Inflammatory macrophage treated with lipopolysaccharide for 1 hour (primary cell): ENCODE measurements around the gene RBM45.
"Not testable (repeated sequence)": the region's sequence is repeated elsewhere in the genome, so short reads cannot be mapped to it uniquely, and the experiment has no call there.

ENCODE experiments used
- DNase-seq, 2 donors: peaks; one replicate each; pipeline ENCODE4 v3.0.0-alpha.2; 2020 to 2022

The RBM45 gene

DNA sequence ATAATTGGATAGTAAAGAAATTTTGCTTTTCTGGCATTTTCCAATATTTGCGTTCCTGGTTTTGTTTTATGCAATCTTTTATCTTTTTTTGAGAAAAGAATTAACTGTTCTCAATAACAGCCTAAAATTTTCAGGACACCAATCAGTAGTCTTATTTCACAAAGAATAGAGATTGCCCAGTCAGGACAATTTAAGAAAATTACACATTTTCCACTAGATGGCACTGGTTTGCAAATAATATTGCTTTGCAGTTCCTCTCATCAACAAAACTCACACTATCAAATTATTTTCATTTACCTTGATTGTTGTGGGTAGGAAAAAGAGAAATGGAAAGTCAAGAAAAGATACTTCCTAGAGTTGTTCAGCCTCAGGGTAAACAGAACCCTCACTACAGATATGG is 2.4 kb upstream of the RBM45 start:
- peak; percentile 41 to 73 for DNase-seq

DNA sequence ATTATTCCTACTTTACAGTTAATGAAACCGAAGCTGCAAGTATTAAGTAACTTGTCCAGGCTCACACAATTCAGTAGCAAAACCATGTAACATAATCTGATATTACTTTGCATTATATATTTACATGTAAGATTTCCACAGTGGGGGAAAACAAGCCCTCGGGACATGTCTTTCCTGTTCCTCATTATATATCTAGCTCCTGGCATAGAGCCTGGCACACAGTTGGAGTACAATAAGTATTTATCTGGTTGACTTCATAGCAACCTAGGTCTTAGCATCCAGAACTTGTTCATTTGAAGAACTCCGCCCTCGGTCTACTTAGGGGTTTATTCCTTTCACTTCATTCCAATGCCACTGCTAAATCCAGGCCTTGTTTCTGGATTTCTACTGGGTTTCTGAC is 1.6 kb upstream of the RBM45 start:
- DNase-seq = no peak

DNA sequence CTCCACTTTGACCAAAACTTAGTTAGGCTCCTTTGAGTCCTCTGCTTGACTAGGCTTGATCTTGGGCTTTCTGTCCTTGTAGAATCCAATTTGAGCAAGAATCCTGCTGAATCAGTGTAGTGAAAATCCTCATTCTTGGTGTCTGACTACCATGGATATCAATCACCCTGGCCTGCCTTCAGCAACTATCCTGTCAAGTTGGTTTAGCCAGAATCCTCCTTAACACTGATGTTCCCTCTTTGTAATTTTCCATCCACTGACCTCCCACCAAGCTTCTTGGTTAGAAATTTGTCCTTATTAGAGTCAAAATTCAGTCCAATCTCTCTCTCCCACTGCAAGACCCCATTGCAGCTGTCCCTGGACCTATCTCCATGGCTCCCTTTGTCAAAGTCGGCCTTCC is 494 bp upstream of the RBM45 start:
- no peak for DNase-seq

DNA sequence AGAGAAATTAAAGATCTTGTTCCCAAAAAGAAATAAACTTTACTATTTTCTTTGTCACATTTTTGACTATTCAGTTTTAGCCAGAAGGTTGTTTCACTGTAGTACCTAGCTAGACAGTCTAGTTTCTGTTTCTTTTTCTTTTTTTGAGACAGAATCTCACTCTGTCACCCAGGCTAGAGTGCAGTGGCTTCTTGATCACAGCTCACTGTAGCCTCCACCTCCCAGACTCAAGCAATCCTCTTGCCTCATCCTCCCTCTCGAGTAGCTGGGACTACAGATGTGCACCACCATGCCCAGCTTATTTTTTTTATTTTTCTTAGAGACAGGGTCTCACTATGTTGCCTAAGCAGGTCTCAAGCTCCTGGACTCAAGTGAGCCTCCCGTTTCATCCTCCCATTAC is 2.2 kb downstream of the RBM45 start:
- no peak for DNase-seq

DNA sequence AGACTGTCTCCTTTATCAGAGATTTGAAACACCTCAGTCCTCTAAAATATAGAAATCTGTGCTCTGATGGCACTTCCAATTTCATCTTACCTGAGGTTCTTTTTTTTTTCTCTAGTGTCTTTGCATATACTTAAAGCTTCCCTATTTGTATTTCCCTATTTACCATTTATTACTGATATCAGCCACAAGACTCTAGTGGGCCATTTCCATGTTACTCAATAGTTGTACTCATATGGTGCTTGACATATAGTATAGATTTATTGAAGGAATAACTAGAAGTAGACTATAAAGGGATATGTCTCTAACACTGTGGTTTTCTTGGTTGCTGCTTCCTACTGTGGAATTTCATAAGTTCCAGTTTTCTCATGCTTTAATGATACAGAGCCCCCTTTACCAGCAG is 3.0 kb downstream of the RBM45 start:
- peak; percentile 40 to 58 for DNase-seq

DNA sequence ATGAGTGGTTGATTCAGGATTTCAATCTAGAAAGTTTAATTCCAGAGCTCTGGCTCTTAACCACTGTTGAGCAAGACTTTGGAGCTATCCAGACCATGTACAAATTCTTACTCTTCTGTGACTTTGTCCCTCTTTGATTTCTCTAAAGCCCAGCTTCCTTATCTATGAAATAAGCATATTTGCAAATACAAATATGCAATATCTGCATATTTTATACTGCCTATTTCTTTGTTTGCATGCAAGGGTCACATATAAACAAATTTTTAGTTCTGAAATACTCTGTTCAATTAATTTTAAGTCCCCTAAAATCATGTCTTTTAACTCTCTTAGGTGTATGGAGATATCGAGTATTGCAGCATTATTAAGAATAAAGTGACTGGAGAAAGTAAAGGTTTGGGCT is 5.5 kb downstream of the RBM45 start:
- no peak for DNase-seq

DNA sequence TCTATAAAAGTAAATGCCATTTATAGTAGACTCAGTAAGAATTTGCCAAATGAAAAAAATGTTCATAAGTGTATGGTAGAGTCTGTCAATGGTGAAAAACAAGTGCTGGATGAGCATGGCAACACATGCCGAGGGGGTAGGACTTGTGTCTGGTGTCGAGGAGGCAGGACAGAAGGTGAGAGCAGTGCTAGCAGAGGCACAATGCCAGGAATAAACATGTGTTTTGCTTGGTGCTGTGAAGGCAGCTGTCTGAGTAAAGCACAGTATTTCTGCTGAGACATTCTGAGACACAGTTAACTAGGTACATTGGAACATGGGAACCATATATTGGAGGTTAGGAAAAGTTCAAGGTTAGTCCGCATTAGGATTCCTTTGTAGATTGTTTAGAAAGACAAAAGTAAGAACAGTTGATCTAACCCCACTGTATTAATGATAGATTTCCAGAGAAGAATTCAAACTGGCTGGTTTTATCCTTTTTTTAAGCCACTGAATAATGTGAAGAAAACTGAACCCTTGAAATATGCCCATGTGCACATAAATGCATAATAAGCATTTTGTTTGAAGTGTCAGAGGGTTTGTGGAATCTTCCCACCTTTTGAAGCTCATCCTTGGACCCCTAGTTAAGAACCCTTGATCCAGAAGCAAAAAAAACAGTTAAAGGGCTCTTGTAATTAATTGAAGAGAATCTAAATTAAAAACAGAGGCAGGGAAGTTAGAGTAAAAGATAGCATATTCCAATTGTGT is 7.1 kb downstream of the RBM45 start:
- no peak for DNase-seq

DNA sequence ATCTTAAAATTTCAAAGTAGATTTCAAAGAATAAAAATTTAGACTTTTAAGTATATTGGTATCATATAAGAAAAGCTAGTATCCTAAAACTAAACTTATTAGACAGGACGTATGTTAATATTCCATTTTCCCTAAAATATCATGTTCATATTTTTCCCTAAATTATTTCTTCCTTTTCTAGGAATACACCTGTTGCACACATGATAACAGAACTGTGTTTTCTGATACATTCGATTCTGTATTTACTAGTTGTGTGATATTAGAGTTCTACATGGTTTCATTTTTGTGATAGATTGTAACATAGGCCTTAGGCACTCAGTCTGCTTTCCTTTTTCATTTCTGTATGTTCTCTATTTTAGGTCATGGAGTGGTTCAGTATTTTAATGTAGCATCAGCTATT is 10.9 kb downstream of the RBM45 start:
- DNase-seq = no peak

DNA sequence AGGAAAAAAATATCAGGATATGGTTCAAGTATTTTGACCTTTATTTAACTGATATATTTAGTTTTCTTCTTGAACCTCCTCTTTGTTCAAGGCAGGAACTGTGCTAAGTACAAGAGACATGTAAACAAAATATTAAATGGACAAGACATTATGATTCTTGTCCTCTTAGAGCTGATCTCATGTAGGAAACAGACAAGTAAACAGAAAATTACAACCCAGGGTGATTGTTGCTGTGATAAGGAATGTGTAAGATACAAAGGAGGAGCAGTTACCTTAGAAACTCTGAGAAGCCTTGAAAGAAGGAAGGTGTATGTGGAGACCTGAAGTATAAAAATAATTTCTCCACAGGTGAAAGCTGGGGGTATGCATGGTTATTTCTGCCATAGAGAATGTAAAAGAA is 12.9 kb downstream of the RBM45 start:
- DNase-seq = no peak

DNA sequence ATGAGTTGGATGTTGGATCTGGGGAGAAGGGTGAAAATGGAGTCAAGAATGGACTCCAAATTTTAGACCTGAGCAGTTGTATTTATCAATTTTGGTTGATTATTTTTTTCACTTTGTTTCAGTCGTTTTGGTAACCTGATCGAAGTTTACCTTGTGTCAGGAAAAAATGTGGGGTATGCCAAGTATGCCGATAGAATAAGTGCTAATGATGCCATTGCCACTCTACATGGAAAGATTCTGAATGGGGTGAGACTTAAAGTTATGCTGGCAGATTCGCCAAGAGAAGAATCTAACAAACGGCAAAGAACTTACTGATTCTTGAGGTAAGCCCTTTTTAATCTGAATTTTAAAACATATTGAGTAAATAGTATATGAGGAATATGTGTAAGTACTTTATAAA is 13.6 kb downstream of the RBM45 start:
- no peak for DNase-seq

DNA sequence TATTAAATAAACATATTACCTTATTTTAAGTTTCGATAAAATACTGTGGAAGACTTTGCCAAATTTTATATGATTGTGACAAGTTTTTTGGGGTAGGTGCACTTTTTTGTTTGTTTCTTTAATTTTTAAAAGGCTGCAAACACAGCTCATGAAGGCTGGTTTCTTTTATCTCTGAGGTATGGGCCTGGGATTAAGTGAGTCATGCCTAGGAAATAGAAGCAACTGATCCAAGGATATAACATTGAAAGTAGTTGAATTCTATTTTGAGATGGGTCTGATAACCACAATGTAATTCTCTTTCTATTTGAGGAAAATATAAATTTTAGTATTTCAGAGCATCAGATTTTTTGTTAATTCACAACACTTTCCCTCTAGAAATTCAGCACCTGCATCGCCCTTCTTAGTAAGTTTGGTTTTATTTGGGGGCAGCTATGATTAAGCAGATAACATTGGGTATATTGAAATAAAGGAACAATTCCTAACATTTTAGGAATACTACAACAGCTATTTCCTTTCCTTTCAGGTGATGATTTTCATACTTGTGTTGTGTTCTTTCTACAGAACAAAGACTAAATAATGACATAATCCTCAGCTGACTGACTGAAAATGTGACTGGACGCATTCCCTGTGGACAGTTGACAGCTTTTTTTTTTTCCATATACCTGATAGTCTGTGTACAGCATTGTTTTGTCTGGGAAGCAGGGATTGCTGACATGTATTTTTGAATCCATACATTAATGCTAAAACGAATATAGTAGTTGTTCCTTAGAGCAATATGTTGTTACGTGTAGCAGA is 16.8 kb downstream of the RBM45 start:
- DNase-seq = no peak

DNA sequence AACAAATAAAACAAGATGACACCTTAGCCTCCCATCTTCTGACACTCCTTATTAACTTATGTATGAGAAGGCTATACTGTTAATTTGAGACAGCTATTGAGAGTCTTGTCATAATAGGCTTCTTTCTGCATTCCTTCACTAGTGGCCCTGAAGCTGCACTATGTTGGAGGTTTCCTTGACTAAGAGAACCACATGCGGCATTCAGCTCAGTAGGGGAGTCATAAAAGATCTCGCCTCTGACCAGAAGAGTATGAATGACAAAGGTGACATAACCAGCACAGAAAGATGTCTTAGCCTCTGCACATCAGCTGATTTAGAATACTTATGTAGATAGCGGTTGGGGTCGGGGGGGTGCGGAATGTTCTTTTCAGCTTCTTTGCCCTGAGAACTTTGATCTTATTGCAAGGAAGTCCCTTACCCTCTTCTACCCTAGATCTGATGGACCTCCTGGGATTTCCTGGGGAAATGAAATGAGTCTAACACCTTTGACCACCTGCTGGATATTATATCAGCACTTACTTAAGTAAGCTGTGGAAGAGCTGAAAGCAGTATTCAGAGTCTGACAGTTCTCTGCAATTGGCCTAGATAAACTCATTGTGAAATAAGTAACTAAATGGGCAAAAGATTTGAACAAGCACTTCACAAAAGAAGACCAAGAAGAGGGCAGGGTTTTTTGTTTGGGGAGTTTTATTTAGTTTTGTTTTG is 24.2 kb downstream of the RBM45 start:
- DNase-seq = no peak

DNA sequence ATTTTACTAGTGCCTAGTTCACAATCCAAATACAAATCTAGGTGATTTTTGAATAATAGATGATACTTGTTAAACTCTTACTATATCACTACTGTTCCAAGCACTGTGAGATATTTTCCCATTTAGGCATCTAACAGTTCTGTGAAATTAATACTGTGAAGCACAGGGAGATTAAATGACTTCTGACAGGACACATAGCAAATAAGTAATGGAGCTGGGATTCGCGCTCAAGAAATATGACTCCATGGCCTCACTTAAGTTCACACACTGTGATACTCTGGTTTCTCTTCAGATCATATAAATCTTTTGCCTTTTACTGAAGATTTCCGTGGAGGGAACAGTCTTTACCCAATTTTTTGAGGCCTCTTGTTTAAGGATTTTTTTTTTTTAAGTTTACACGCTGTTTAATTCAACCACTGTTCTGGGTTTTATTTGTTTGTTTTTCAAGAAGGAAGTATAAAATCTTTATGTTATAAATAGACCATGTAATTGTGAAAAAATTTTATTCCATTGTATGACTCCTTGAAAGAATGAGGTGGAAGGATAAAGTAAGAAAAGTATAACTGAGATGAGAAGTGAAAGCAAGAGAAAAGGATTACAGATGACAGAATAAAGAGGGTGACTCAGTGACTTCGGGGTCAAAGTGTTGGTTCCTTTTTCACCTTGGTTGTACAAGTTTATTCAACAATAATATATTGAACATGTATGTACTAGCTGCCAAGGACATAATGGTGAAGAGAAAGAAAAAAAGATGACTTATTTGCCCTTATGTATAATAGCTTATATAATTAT is 30.2 kb downstream of the RBM45 start:
- DNase-seq = no peak

DNA sequence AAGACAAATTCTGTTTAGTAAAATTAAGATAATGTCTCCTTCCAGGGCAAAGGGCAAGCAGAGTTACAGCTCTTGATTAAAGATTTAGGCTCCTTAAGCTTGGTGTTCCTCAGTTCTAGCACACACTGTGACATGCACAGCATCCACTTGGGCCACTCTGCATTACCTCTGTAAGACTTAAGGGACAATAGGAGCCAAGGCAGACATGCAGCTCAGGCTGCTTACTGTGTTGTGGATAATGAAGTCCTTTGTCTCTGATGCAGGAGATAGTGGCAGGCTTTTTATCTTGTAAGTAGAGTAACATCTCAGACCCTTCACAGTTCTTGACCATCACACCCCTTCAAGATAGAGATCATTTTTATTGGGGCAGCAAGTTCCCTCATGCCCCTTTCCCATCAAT is 31.2 kb downstream of the RBM45 start:
- DNase-seq = no peak

DNA sequence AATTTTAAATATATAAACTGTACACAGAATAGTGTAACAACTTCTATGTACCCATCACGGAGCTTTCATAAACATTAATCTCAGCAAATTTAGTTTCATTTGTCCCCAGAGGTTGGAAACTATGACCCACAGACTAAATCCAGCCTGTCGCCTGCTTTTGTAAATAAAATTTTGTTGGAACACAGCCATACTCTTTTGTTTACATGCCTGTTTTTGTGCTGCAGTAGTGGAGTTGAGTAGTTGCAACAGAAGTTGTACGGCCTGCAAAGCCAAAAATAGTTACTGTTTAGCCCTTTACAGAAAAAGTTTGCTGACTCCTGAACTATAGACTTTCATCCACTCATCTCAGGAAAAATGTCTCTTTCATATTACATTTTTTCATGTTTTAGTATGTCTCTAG is 39.8 kb downstream of the RBM45 start:
- no peak for DNase-seq

DNA sequence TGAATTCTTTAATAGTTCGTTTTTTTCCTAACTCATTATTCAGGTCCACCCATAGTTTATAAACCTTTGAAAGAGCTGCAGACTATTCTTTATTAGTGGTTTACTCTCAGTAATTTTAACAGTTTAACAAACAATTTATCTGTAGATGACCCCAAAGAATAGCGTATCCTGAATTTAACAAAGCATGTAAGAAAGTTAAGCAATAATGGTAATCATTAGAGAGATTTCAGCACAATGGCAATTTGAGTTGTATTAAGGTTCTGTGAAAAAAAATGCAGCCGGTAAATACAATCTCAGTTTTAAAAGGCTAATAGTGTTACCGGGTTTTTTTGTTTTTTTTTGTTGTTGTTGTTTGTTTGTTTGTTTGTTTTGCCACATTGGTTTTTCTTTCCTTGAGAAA is 40.3 kb downstream of the RBM45 start:
- DNase-seq = no peak

DNA sequence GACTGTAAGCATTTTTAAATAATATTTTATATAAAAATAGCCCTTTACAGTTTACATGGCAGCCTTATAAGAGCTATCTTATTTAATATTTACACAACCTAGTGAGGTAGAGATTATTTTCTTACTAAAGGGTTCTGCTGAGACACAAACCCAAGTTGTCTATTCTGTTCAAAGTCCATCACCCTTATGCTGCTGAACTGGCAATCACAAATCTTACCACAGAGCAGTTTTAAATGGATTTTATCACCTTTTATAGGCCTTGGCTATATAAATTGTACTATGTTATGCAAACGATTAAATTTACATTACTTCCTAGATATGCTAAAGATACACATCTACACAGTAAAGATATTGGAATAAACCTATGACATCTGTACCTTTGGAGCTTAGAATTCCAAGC is 40.7 kb downstream of the RBM45 start:
- no peak for DNase-seq

DNA sequence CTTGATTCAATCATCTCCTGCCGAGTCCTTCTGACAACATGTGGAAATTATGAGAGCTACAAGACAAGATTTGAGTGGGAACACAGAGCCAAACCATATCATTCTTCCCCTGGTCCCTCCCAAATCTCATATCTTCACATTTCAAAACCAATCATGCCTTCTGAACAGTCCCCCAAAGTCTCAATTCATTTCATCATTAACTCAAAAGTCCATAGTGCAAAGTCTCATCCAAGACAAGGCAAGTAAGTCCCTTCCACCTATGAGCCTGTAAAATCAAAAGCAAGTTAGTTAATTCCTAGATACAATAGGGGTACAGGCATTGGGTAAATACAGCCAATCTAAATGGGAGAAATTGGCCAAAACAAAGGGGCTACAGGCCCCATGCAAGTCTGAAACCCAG is 41.6 kb downstream of the RBM45 start:
- not testable (repeated sequence) for DNase-seq

DNA sequence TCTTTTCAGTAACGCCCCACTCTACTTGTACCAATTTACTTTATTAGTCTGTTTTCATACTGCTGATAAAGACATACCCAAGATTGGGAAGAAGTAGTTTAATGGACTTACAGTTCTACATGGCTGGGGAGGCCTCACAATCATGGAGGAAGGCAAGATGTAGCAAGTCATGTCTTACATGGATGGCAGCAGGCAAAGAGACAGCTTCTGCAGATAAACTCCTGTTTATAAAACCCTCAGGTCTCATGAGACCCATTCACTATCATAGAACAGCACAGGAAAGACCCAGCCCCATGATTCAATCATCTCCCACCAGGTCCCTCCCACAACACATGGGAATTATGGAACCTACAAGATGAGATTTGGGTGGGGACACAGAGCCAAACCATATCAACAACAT is 43.3 kb downstream of the RBM45 start:
- no peak for DNase-seq

DNA sequence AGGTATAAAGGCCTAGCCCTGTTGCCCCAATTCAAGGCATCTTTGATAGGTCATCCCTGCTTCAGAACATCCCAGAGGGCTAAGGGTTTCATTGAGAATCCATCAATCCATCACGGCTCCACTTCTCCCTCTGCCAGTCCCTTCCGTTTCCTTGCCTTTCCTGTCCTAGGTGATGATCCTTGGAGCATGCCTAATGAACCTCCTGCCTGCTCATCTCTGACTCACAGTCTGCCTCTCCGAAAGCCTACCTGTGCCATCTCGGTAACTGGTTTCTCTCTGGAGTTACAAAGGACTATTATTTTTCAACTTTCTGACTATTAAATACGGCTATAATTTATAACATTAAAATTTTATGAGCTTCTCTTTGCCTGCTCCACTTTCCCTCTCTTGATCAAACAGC is 45.3 kb downstream of the RBM45 start:
- DNase-seq = no peak

DNA sequence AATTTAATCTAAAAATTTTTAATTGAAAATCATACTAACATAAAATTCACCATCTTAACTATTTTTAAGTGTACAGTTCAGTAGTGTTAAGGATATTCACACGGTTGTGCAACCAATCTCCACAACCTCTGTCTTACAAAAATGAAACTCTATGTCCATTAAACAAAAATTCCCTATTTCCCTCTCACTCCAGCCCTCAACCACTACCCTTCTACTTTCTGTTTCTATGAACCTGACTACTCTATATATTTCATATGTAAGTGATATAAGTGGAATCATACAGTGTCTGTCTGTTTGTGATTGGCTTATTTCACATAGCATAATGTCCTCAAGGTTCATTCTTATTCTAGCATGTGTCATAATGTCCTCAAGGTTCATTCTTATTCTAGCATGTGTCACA is 47.7 kb downstream of the RBM45 start:
- DNase-seq = peak; percentile 2 to 7

DNA sequence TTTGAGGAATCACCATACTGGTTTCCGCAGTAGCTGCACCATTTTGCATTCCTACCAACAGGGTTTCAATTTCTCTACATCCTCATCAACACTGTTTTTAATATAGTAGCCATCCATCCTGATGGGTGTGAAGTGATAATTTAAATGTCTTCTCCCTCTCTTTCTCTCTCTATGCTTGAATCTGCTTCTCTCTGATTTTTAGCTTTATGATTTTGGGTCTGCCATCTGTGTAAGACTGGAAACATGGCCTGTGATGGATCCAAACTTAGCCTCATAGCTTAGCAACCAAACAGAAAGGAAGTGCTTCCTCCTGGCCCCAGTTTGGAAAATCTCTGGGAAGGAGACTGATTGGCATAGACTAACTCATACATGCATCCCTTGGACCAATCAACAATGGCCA is 48.4 kb downstream of the RBM45 start:
- no peak for DNase-seq

DNA sequence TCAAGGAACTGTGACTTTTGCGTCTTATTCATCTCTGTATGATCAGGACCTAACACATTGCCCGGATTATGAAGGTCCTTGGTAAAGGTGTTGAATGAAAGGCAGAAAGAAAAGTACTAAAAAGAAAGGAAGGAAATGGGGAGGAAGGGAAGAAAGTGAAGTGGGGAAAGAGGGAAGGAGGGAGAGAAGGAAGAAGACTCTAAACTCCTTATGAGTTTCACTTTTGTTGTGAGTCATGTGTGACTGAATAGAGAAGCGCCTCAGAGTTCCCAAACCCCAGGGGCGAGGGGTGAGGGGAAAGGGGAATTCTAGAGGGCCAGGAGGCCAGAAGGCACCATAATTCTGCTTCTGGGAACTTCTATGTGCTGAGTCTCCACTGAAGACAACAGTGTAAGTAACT is 51.2 kb downstream of the RBM45 start:
- DNase-seq = peak; percentile 15 to 23
